ENCODE measurements around the gene CCL4.

GRCh38 chr17:36089888-36090836, 13.5 kb upstream of the CCL4 start, which contains the start of gene CCL3:
- no peak for TF ChIP-seq EZH2 (IDR thresholded peaks at IDR 0.05; ENCODE audit: low read length)
- no peak for TF ChIP-seq CTCF (optimal IDR thresholded peaks at IDR 0.05 in 1 of 3, IDR thresholded peaks at IDR 0.05 in 1 of 3, conservative IDR thresholded peaks at IDR 0.05 in 1 of 3; ENCODE audit: extremely low read depth in 1 of 3, insufficient read depth in 2 of 3, low read length in 3 of 3)
